DMS53 treated with DMSO at 0.1 percent for 48 hours (cell line): ENCODE results near the gene TMEM125.

ENCODE experiments used
- DNase-seq: peaks from one replicate; lab custom pipeline; 2025; ENCODE audit not compliant: unreplicated experiment; lab: John Stamatoyannopoulos, UW

TMEM125 gene

GRCh38 chr1:43269627-43270375 is at the start of gene TMEM125:
Gene TMEM125, plus strand, starts transcription at chr1:43269983. Its CDS starts 2,740 bp downstream, at chr1:43272723.
- peak; percentile 56 for DNase-seq

DNA sequence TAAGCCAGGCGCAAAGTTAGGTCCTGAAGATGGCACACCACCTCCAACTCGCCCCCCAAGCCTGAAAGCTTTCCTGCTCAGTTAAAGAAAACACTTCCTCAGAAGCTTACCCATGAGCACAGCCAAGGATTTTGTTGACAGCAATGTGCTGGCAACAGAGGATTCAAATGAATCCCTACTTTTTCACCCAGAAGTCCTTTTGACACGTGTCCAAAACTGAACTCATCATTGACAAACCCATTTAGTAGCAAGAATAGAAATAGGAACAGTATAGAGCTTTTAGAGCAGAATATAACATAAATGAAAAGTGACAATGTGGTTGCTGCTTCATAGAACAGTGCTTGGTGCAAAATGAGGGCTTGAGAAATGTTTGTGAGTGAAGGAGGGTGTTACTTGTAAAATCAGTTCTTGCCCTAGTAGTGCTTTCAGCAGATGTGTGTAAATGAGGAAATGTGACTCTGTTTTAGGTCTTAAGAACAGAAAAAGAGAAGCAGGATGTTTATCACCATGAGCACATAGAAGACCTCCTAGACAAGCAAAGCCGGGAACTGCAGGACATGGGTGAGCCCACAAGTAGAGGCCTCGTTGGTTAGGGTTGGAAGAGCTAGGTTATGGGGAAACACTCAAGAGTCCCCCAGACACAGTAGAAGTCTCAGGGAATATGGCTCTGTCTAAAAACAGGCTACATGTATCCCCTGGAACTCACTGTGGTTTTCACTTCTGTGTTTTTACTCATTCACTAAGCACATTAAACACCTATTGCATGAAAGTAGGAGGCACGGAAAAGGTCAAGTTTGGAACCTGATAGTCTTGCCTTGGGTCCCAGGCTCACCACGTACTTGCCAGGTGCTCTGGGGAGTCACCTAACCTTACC is 48.6 kb upstream of the TMEM125 start:
- no peak for DNase-seq

DNA sequence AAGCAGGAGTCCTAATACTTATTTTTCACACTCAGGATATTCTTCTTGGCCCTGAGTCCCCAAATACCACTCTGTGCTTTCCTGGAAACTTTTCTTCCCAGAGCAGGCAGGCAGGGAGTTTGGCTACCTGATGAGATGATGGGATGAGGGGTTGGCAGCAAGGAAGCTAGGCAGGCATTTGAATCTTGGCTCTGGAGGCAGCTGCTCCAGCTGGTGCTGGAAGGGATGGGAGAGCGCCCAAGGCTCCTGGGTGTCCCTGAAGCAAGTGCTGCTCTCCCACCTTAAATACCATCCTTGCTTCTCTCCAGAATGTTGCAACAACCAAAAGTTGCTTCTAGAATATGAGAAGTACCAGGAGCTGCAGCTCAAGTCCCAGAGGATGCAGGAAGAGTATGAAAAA is 48.0 kb upstream of the TMEM125 start:
- DNase-seq: no peak

DNA sequence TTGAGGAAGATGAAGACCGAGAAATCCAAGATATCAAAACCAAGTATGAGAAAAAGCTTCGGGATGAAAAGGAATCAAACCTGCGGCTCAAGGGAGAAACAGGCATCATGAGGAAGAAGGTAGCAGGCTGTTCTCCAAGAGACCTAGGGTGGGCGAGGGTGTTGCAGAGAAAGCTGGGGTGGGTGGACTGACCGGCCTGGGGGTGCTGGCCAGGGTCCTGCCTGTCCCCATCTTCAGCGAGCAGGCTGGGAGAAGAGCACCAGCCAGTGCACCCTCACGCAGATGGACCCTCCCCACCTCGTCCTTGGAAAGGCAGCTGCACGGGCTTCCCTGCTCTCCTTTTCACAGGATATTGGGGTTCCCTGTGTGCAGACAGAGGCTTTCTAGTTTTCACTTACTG is 46.9 kb upstream of the TMEM125 start:
- DNase-seq: no peak

DNA sequence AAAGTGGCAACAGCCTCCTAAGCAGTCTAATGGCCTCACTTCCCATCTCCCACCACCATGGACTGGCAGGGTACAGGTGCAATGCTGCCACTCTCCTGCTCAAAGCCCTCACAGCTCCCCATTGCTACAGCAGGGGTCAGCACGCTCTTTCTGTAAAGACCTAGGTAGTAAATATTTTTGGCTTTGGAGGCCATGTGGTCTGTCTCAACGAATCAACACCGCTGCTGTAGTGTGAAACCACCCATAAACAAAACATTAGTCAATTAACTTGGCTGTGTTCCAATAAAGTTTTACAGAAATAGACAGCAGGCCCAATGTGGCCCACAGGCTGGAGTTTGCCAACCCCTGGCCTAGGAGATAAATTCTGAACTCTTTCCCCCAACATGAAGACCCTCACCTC is 44.6 kb upstream of the TMEM125 start:
- DNase-seq: no peak

GRCh38 chr1:43227143-43227764 is 42.5 kb upstream of the TMEM125 start:
- peak; percentile 56 for DNase-seq

DNA sequence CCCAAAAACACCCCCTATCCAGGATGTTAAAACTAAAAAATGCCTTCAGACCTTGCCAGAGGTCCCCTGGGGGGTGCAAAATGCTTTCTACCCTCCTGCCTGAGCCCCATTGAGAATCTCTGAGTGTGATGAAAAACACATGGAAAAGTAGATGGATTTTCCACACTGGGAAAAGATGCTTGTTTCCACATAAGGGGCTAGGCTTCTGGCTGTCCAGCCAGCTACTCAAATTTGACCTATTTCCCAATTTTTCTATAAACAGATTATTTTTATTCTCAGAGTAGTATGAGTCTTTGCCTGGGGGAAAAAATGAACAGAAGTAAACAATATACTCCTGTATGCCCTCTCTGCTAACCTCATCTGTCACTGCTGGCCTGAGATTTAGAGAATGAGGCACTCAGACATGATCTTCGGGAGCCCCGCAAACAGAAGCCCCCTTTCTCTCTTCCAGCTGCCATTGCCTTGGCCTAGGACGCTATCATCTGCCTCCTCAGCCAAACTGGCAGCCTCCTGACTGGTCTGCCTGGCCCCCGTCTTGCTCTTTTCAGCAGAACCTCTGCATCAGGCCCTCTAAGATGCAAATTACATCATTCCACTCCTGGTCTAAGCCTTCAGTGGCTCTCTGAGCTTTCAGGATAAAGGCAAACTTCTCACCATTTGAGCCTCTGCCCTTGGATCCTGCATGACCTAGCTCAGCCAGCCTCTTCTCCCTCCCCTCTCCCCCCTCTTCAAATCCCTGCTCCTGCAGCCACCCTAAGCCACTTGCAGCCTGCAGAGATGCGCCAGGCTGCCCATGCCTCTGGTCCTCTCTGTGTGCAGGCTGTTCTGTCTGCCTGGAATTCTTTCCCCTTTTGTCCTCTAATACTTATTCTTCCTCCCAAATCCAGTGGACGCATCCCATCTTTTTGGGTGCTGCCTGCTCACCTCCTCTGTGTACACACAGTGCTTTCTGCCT is 39.7 kb upstream of the TMEM125 start:
- no peak for DNase-seq

DNA sequence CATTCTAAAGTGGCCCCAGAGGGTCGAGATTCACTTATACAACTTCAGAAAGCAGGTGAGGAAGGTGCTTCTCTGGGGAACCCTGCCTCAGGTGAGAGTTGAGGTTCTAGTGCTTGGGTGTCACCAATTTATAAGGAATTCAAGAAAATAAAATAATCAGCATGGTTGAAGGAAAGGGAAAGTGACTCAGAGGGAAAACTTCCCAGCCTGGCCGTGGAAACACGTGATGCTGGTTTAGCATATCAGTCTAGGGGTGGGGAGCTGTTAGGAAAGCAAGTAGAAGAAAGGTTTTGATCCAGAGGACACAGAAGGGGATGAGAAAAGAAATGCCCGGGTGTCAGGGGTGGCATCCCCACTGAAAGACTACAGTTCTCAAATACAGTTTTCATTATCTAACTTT is 37.7 kb upstream of the TMEM125 start:
- no peak for DNase-seq

DNA sequence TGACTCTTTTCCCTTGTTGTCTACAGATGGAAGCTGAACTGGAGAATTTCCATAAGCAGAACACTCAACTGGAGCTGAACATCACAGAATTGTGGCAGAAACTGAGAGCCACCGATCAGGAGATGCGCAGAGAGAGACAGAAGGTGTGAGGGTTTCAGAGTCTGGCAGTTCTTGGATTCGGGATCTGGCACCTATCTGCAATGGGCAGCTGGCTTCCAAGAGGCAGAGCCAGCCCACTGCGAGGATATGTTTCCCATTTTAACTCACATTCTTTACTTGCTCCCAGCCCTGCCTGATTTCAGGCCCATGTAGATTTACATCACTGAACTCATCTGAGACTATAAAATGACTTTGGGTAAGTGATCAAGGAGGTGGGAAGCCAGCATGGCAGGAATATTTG is 37.3 kb upstream of the TMEM125 start:
- no peak for DNase-seq

- no peak for DNase-seq
These were observed 36.2 kb upstream of the TMEM125 start for GRCh38 chr1:43233631-43234030.

GRCh38 chr1:43234267-43234666 is 35.5 kb upstream of the TMEM125 start:
- no peak for DNase-seq

DNA sequence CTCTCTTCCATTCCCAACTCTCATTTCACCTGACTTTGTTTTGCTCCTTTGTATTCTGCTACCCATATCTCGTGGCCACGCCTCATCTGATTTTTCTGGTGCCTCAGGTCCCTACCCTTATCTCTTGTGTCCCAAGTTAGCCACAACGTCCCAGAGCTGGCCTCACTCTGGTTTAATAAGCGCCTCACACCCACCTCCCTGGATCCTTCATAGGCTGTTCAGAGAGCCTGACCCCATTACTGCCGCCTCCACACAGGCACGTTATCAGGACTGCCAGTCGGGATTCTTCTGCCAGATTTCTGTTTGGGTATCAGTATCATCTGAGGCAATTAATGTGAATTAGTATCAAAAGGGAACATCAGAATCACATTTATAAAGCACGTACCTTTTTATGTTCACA is 34.7 kb upstream of the TMEM125 start:
- DNase-seq: no peak

DNA sequence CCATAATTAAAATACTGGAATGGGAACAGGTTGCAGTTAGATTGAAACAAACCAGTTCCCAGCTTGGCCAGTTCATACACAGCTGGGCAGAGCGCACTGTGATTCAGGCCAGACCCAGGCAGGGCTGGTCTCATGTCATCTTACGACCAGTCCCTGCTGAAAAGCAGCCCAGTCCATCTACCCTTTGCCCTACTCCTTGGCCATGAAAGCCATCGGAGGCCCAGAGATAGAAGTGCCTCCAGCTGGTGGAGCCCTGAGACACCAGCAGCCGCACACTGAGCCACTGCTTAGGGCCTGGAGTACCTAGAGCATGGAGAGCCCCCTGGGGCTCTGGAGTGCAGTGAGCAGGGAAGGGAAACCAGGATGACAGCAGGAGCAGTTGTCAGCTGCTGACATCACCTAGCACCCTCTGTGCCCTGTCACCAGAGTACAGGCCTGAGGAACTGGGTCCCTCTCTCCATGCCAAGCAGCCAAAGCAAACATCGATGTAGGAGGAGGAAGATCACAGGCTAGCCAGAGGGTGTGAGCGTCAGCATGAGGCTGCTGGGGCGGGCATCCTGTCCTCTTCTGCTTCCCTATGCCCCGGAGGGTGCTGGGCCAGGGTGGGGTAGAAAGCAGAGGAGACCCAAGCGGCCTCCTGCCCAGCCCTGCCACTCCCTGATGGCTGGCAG is 34.2 kb upstream of the TMEM125 start:
- no peak for DNase-seq

- DNase-seq: no peak
These were observed 32.7 kb upstream of the TMEM125 start for GRCh38 chr1:43237121-43237520.

DNA sequence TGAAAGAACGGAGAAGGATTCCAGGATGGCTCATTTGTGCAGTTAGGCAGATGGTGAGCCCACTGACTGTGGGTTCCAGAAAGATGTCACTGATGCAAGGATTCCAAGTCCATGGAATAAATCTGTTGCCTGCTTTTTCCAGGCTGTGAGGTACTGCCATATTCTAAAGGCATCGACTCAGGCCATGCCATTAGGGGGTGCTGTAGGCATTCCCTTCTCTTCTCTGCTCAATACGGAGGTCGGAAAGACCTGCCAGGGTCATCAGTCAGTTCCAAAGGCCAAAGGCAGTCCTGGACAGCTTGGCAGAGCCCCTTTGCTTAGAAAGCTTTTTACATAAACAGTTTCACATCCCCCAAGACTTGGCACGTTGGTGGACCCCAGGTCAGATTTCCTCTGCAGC is 31.7 kb upstream of the TMEM125 start:
- DNase-seq: peak; percentile 72

DNA sequence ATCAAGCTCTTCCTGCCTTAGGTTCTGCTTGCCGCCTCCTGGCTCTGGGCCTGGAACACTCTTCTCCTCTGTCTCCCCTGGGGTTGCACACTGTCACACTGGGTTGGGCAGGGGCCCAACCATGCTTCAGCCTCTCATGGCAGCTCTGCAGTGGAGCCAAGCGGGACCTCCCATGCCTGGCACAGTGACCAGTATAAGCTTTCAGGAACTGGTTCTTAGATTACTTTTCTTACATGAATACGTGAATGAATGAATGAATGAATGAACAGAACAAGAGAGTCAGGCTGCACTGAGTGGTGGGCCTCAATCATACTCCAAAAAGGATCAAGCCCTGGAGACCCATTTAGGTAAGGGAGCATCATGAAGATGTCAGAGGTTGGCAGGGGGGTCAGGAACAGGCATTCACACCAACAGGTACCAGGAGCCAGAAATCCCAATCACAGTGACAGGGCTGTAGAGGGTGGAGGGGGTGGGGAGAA is 30.8 kb upstream of the TMEM125 start:
- no peak for DNase-seq

- DNase-seq: no peak
These were observed 30.3 kb upstream of the TMEM125 start for GRCh38 chr1:43239484-43239883.

GRCh38 chr1:43241413-43241836 is 28.4 kb upstream of the TMEM125 start:
- DNase-seq: peak; percentile 5

GRCh38 chr1:43243299-43243698 is 26.5 kb upstream of the TMEM125 start:
- no peak for DNase-seq
